GM23338 (cell line): ENCODE results near the gene ANKRD11. TPM values are rescaled to one million over a fixed set of nuclear protein-coding genes. Genes with fewer than 3 reads are reported as not detected.

Source experiments
- ATAC-seq: fragments of 200-7000 bp; cut with Tn5 transposase; 3 replicates; pipeline ENCODE4 v1.9.1; 2020
- DNase-seq: peaks from one replicate; pipeline ENCODE4 v3.0.0-alpha.2; 2015; ENCODE audit warnings: low spot score
- H2AFZ ChIP-seq: fragments of 200-600 bp; sonication (generic); 2 replicates; pipeline ENCODE4 v1.8.0; 2016; ENCODE audit warnings: antibody characterized with exemption, mild to moderate bottlenecking, moderate library complexity
- H3F3A ChIP-seq: fragments of 200-600 bp; sonication (generic); replicated peaks from 2 replicates; pipeline ENCODE4 v1.8.0; 2017; ENCODE audit warnings: antibody characterized with exemption, mixed run types, low read depth
- H3K27ac ChIP-seq: fragments of 200-600 bp; sonication (generic); 2 replicates; pipeline ENCODE4 v1.6.1; 2016; ENCODE audit warnings: low read depth
- H3K27me3 ChIP-seq: fragments of 200-600 bp; sonication (generic); 2 replicates; pipeline ENCODE4 v1.8.0; 2016; ENCODE audit warnings: mild to moderate bottlenecking, mixed run types, moderate library complexity; ENCODE audit not compliant: insufficient read depth
- H3K36me3 ChIP-seq: fragments of 200-600 bp; sonication (generic); 2 replicates; pipeline ENCODE4 v1.8.0; 2016; ENCODE audit warnings: mild to moderate bottlenecking; ENCODE audit not compliant: insufficient read depth
- H3K4me1 ChIP-seq: fragments of 200-600 bp; sonication (generic); 2 replicates; pipeline ENCODE4 v1.8.0; 2016; ENCODE audit warnings: mild to moderate bottlenecking, moderate library complexity; ENCODE audit not compliant: insufficient read depth
- H3K4me2 ChIP-seq: fragments of 200-600 bp; sonication (generic); 2 replicates; pipeline ENCODE4 v1.7.1; 2017; ENCODE audit warnings: mixed run types
- H3K4me3 ChIP-seq: fragments of 200-600 bp; sonication (generic); 2 replicates; pipeline ENCODE4 v1.6.1; 2016; ENCODE audit warnings: mixed run types
- H3K79me2 ChIP-seq: fragments of 200-600 bp; sonication (generic); replicated peaks from 2 replicates; pipeline ENCODE4 v1.8.0; 2017; ENCODE audit warnings: mild to moderate bottlenecking; ENCODE audit not compliant: insufficient read depth
- H3K9me2 ChIP-seq: fragments of 200-600 bp; sonication (generic); 2 replicates; pipeline ENCODE4 v1.8.0; 2017; ENCODE audit not compliant: insufficient read depth
- H4K20me1 ChIP-seq: fragments of 200-600 bp; sonication (generic); replicated peaks from 2 replicates; pipeline ENCODE4 v1.8.0; 2017; ENCODE audit warnings: mild to moderate bottlenecking; ENCODE audit not compliant: insufficient read depth
- H3K27ac Mint-ChIP-seq: 2 replicates; pipeline ENCODE4 v1.8.0; 2020; ENCODE audit warnings: inconsistent platforms, mild to moderate bottlenecking, moderate library complexity, mixed read lengths
- H3K27me3 Mint-ChIP-seq: 3 replicates; pipeline ENCODE4 v1.8.0; 2022; ENCODE audit warnings: low read depth, mild to moderate bottlenecking, moderate library complexity, mixed read lengths, inconsistent platforms; ENCODE audit not compliant: insufficient read depth, poor library complexity
- H3K36me3 Mint-ChIP-seq: 3 replicates; pipeline ENCODE4 v1.8.0; 2021; ENCODE audit warnings: low read depth, mild to moderate bottlenecking, inconsistent platforms, moderate library complexity, mixed read lengths
- H3K4me1 Mint-ChIP-seq: 3 replicates; pipeline ENCODE4 v1.8.0; 2020; ENCODE audit warnings: mild to moderate bottlenecking, inconsistent platforms, mixed read lengths
- H3K4me3 Mint-ChIP-seq: 3 replicates; pipeline ENCODE4 v1.8.0; 2021; ENCODE audit warnings: moderate library complexity, mild to moderate bottlenecking, inconsistent platforms, mixed read lengths
- H3K9me3 Mint-ChIP-seq: 3 replicates; pipeline ENCODE4 v1.8.0; 2020; ENCODE audit warnings: moderate library complexity, mild to moderate bottlenecking, inconsistent platforms, mixed read lengths
- CREB1 ChIP-seq: fragments of 250-450 bp; sonication (Bioruptor Pico); IDR thresholded peaks from 2 replicates; pipeline ENCODE4 v1.5.0; 2020; ENCODE audit warnings: low read depth, mild to moderate bottlenecking, moderate library complexity
- CTCF ChIP-seq, 2 experiments: fragments of 200-600 bp in 1 of 2; sonication (generic) in 1 of 2; conservative IDR thresholded peaks; 2 replicates each; pipeline versions ENCODE4 v1.5.1 to v1.6.1; 2016 to 2017; ENCODE audit warnings: antibody characterized with exemption in 2 of 2, low read depth in 2 of 2, mild to moderate bottlenecking in 2 of 2, moderate library complexity in 1 of 2
- ETS1 ChIP-seq: IDR thresholded peaks from 2 replicates; pipeline ENCODE4 v1.6.1; 2016; ENCODE audit warnings: antibody characterized with exemption
- EZH2 ChIP-seq: fragments of 200-600 bp; sonication (generic); IDR thresholded peaks from one replicate; pipeline ENCODE4 v1.8.0; 2017; ENCODE audit warnings: antibody characterized with exemption, mild to moderate bottlenecking, low read depth; ENCODE audit not compliant: unreplicated experiment
- EZH2phosphoT487 ChIP-seq: fragments of 200-600 bp; sonication (generic); IDR thresholded peaks from one replicate; pipeline ENCODE4 v1.8.1; 2018; ENCODE audit warnings: antibody characterized with exemption; ENCODE audit not compliant: unreplicated experiment
- JUNB ChIP-seq: IDR thresholded peaks from one replicate; pipeline ENCODE4 v1.6.1; 2016; ENCODE audit warnings: antibody characterized with exemption; ENCODE audit not compliant: unreplicated experiment
- STAT1 ChIP-seq: IDR thresholded peaks from one replicate; pipeline ENCODE4 v1.6.1; 2016; ENCODE audit warnings: antibody characterized with exemption; ENCODE audit not compliant: unreplicated experiment
- ZNF114 ChIP-seq: fragments of 250-450 bp; sonication (Bioruptor Pico); IDR thresholded peaks from 2 replicates; pipeline ENCODE4 v1.5.0; 2020; ENCODE audit warnings: mild to moderate bottlenecking, moderate library complexity
- ZNF331 ChIP-seq: fragments of 250-450 bp; sonication (Bioruptor Pico); IDR thresholded peaks from 2 replicates; pipeline ENCODE4 v1.5.0; 2020; ENCODE audit warnings: low read depth, mild to moderate bottlenecking, moderate library complexity
- polyA plus RNA-seq: library from polyadenylated mRNA; unstranded; fragments of >200 nt; fragmentation: Nextera tagmentation; extraction: Ambion mirVana; gene quantifications from 2 replicates; pipeline ENCODE4 v1.2.1, GENCODE V29; 2016
- total RNA-seq: library from RNA; depleted of rRNA; stranded (reverse); fragments of >200 nt; shearing (Covaris generic); gene quantifications from 2 replicates; pipeline ENCODE4 v1.2.3, GENCODE V29; 2014
- TF ChIP-seq, protein P1 (sequence below): IDR thresholded peaks from one replicate; pipeline ENCODE4 v1.6.1; 2018; ENCODE audit warnings: antibody characterized with exemption; ENCODE audit not compliant: unreplicated experiment

The ANKRD11 gene
- total and polyA plus RNA-seq, 2 experiments from 2014 or later: 130 to 159 TPM

DNA sequence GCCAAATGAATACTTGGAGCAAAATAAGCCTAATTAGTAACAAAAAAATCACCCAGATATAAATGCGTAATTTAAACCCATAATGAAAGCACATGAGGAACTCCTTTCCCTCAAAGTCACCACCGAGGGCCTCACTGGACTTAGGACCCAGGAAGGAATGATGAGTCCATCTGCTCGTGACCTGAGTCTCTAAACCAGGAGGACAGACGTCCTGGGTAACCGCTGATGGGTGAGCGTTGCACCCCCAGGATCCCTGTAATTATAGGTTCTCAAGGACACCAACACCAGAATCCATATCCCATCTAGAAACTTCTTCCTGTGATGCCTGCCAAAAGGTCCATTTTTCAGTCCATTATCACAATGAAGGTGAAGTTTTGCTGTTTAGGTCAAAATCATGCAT lies 151.5 kb downstream of the ANKRD11 start (continued):
- TF ChIP-seq, protein P1, sequence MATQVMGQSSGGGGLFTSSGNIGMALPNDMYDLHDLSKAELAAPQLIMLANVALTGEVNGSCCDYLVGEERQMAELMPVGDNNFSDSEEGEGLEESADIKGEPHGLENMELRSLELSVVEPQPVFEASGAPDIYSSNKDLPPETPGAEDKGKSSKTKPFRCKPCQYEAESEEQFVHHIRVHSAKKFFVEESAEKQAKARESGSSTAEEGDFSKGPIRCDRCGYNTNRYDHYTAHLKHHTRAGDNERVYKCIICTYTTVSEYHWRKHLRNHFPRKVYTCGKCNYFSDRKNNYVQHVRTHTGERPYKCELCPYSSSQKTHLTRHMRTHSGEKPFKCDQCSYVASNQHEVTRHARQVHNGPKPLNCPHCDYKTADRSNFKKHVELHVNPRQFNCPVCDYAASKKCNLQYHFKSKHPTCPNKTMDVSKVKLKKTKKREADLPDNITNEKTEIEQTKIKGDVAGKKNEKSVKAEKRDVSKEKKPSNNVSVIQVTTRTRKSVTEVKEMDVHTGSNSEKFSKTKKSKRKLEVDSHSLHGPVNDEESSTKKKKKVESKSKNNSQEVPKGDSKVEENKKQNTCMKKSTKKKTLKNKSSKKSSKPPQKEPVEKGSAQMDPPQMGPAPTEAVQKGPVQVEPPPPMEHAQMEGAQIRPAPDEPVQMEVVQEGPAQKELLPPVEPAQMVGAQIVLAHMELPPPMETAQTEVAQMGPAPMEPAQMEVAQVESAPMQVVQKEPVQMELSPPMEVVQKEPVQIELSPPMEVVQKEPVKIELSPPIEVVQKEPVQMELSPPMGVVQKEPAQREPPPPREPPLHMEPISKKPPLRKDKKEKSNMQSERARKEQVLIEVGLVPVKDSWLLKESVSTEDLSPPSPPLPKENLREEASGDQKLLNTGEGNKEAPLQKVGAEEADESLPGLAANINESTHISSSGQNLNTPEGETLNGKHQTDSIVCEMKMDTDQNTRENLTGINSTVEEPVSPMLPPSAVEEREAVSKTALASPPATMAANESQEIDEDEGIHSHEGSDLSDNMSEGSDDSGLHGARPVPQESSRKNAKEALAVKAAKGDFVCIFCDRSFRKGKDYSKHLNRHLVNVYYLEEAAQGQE: no peak

- Mint-ChIP-seq H3K4me3 (no peak overlapping the region), H3K27ac (no peak overlapping the region), H3K36me3 (peaks cover 2% of the 10 kb centered on the region; the same call in 2 of the 3 replicates), H3K9me3 (no peaks in the 10 kb centered on the region), H3K27me3 (peaks cover 11% of the 10 kb centered on the region), H3K4me1 (peaks cover 36% of the 10 kb centered on the region)
- DNase-seq: no peak
- no peaks in the 10 kb centered on the region for H3K27me3 ChIP-seq
- peaks cover 68% of the 10 kb centered on the region for H4K20me1 ChIP-seq
- no peak overlapping the region for H3K27ac ChIP-seq
- H3F3A ChIP-seq: peaks cover 15% of the 10 kb centered on the region; the same call in 1 of the 2 replicates
- no peaks in the 10 kb centered on the region for H3K9me2 ChIP-seq
- no peaks in the 10 kb centered on the region for H3K36me3 ChIP-seq
- H3K4me3 ChIP-seq: no peak overlapping the region
- H2AFZ ChIP-seq: no peak overlapping the region
- peaks cover 99% of the 10 kb centered on the region for H3K79me2 ChIP-seq
- no peak for ATAC-seq
- H3K4me1 ChIP-seq: peaks cover 15% of the 10 kb centered on the region
- no peak overlapping the region for H3K4me2 ChIP-seq
- no peak for TF ChIP-seq EZH2phosphoT487
- TF ChIP-seq, protein P1: no peak
- no peak for TF ChIP-seq EZH2
- no peak for TF ChIP-seq ZNF331 (CRISPR knock-in tag)
- no peak for TF ChIP-seq JUNB
- TF ChIP-seq STAT1: no peak
- no peak for TF ChIP-seq ZNF114 (CRISPR knock-in tag)
- TF ChIP-seq CTCF (conservative IDR thresholded peaks at IDR 0.05; ENCODE audit: low read depth in 2 of 2): no peak
- TF ChIP-seq ETS1: no peak
- TF ChIP-seq CREB1: no peak
Observed at GRCh38 chr16:89337965-89338364, 152.4 kb downstream of the ANKRD11 start.
